ENCODE measurements around the gene ZNF83. TPM values are rescaled to one million over a fixed set of nuclear protein-coding genes. Genes with fewer than 3 reads are reported as not detected.
"Not testable (repeated sequence)": the region's sequence is repeated elsewhere in the genome, so short reads cannot be mapped to it uniquely, and the experiment has no call there.

ZNF83 gene
- polyA plus RNA-seq, 1 donor from 2014 or later: 13.9 TPM

DNA sequence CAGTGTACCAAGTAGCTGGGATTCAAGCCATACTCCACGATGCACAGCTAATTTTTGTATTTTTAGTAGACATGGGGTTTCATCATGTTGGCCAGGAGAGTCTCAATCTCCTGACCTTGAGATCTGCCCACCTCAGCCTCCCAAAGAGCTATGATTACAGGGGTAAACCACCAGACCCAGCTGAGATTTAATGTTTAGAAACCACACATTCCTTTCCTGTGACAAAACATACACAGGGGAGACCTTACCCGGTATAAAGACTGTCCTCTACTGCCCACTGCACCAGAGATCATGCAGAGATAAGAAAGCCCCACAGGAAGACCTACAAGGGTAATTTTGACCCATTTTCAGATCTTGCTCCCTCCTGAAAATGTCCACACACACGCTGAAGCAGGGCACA lies 22.8 kb upstream of the ZNF83 start:
- Mint-ChIP-seq H3K27ac (no peak overlapping the region), H3K9me3 (peaks cover 2 to 18% (median 7%) of the 10 kb centered on the region in 3 donors), H3K4me3 (no peak overlapping the region), H3K27me3 (no peaks in the 10 kb centered on the region), H3K36me3 (peaks cover 27% of the 10 kb centered on the region), H3K4me1 (no peaks in the 10 kb centered on the region)

DNA sequence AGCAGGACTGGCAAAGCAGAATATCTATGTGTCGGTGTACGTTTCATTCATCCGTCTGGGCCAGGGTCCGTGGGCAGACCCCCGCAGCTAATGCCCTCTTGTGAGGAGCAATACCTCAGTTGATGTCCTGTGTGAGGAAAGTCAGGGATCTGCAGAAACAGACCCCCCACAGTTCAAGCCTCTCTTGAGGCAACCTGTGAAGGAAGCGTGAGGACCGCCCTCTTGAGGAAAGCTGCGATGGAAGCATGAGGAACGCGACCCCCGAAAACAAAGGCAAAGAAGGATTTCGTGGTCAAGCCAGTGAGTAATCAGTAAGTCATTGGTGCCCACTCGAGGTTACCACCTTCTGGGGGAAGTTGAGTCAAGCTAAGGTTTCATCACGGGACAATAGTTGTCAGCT lies 20.9 kb upstream of the ZNF83 start:
- peaks cover 5 to 18% (median 10%) of the 10 kb centered on the region in 3 donors for H3K9me3 Mint-ChIP-seq
- no peak overlapping the region for H3K4me3 Mint-ChIP-seq
- peaks cover 38% of the 10 kb centered on the region for H3K36me3 Mint-ChIP-seq
- H3K27me3 Mint-ChIP-seq: no peaks in the 10 kb centered on the region
- H3K4me1 Mint-ChIP-seq: no peaks in the 10 kb centered on the region
- no peak overlapping the region for H3K27ac Mint-ChIP-seq

DNA sequence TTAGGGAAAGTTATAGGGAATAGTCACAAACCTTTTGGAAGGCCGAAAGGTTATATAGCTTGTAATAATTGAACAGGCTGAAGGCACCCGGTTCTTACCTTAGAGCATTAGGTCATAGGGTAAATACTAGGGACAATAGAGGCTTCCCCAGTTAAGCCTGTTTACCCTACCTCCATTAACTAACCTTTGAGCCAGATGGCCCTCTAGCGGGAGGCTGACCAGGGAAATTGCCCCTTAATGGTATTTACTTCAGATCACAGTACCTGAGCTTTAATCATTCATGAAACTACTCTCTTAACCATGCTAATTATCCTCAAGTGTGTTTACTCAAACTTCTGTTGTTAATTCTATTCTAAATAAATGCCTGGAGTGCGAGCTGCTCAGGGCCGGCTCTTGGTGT lies 20.4 kb upstream of the ZNF83 start:
- no peaks in the 10 kb centered on the region for H3K27me3 Mint-ChIP-seq
- no peaks in the 10 kb centered on the region for H3K4me1 Mint-ChIP-seq
- no peak overlapping the region for H3K27ac Mint-ChIP-seq
- peaks cover 39% of the 10 kb centered on the region for H3K36me3 Mint-ChIP-seq
- peaks cover 5 to 23% (median 11%) of the 10 kb centered on the region in 3 donors for H3K9me3 Mint-ChIP-seq
- no peak overlapping the region for H3K4me3 Mint-ChIP-seq

DNA sequence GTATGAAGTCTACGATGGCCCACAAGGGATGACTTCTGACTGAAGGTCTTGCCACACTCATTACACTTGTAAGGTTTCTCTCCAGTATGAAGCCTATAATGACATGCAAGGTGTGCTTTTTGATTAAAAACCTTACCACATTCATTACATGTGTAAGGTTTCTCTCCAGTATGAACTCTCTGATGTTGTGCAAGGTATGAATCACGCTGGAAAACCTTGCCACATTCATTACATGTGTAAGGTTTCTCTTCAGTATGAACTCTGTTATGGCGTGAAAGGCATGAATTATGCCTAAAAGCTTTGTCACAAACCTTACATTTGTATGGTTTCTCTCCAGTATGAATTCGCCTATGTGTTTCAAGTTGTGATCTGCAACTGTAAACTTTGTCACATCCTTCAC lies 15.0 kb upstream of the ZNF83 start:
- no peak overlapping the region for H3K27ac Mint-ChIP-seq
- H3K9me3 Mint-ChIP-seq: peaks cover 16 to 45% (median 29%) of the 10 kb centered on the region in 3 donors
- peaks cover 31% of the 10 kb centered on the region for H3K36me3 Mint-ChIP-seq

DNA sequence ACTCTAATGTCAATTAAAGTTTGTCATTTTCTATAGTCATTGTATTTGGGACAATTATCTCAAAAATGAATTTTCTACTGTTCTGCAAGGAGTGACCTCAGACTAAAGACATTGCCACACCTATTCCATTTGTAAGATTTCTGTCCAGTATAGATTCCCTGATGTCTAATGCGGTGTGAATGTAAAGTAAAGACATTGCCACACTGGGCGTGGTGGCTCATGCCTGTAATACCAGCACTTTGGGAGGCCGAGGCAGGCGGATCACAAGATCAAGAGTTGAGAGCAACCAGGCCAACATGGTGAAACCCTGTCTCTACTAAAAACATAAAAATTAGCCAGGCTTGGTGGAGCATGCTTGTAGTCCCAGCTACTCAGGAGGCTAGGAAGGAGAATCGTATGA lies 13.8 kb upstream of the ZNF83 start:
- Mint-ChIP-seq H3K9me3 (peaks cover 19 to 52% (median 37%) of the 10 kb centered on the region in 3 donors), H3K4me3 (no peak overlapping the region), H3K27me3 (no peaks in the 10 kb centered on the region), H3K4me1 (peaks cover 0 to 1% (median 0%) of the 10 kb centered on the region in 3 donors), H3K36me3 (peaks cover 33% of the 10 kb centered on the region), H3K27ac (no peak overlapping the region)

More for the DNA sequence above, 15.0 kb upstream of the ZNF83 start:
- Mint-ChIP-seq H3K4me1 (peaks cover 0 to 1% (median 0%) of the 10 kb centered on the region in 3 donors), H3K4me3 (no peak overlapping the region), H3K27me3 (no peaks in the 10 kb centered on the region)

DNA sequence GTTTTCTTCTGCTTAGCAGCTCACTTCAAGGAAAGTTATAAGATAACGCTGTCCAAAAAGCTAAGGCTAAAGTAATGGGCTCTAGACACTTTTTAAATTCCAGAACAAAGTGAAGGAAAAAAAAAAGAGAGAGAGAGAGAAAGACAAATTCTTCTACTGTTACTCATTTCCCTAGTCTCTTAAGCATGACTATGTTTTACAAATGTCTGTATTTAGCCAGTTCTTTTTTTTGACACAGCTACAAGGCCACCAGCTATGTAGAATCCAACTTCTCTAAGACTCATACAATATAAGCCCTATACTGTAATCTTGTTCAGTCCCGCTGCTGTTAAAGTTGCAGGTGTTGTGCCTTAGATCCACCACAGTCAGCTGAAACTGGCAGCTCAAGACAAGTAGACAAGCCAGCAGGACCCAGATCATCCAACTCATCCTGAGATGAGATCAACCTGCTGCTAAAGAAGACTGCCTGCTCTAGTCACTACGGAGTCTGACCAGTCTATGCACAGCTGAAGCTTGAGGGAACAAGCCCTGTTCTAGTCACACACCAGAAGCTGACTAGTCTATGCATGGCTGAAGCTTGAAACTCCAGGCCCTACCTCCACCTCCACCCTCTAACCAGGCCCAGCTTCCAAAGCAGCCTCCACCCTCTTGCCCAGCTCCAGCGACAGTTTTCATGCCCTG lies 10.3 kb upstream of the ZNF83 start:
- no peaks in the 10 kb centered on the region for H3K27me3 Mint-ChIP-seq
- H3K27ac Mint-ChIP-seq: no peak overlapping the region
- peaks cover 0 to 1% (median 0%) of the 10 kb centered on the region in 3 donors for H3K4me1 Mint-ChIP-seq
- peak overlapping the region in 1 of 4 donors; percentile 70 for H3K4me3 Mint-ChIP-seq
- H3K9me3 Mint-ChIP-seq: peaks cover 13 to 57% (median 40%) of the 10 kb centered on the region in 3 donors
- peaks cover 26% of the 10 kb centered on the region for H3K36me3 Mint-ChIP-seq

DNA sequence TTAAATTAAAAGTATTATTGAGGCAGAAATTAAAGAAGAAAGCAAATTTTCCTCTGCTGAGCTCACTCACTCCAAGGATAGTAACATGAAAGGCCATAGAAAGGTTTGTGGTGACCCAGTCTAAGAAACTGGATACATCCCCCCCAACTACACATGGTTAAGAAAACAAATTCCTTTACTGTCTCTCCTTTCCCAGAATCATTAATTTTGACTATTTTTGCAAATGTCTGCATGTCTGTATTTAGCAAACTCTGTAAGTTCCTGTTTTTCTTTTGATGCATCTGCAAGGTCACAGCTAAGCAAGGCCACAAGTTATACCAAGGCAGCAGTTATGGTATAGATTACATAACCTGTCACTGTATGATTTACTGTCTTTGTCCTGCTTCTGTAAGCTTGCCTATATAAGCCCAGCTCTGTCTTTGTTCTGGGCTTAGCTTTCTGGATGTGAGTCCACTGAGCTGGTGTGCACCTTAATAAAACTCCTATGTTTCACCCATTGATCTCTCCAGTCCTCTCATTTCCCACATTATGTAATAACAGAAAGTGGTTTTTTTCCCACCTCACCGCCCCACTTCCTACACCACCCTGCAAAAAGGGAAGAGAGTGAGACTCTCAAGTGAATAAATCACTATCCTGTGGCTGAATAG lies 8.5 kb upstream of the ZNF83 start:
- H3K27me3 Mint-ChIP-seq: no peaks in the 10 kb centered on the region
- no peak overlapping the region for H3K27ac Mint-ChIP-seq
- H3K9me3 Mint-ChIP-seq: peaks cover 4 to 43% (median 32%) of the 10 kb centered on the region in 3 donors
- no peak overlapping the region for H3K4me3 Mint-ChIP-seq
- H3K36me3 Mint-ChIP-seq: peaks cover 13% of the 10 kb centered on the region
- H3K4me1 Mint-ChIP-seq: no peaks in the 10 kb centered on the region

DNA sequence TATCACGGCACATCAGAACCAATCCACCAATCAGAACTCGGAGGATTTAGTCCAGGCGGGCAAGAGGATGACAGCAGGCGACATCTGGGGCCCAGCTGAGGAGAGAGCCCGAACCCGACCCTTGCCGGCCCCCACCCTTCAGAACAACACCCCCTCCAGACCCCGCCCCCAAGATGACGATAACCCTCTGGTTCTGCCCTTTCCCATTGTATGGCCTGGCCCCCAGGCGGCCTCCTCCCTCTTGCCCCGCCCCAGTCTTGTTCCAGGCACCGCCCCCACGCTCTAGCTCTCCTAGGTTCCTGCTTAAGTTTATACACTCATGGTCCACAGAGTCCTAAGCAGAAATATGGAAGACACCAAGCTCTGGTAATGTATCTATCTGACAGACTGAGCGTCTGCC lies 2.8 kb upstream of the ZNF83 start:
- peaks cover 9 to 16% (median 11%) of the 10 kb centered on the region in 3 donors for H3K4me1 Mint-ChIP-seq
- peak overlapping the region in 2 of 4 donors; percentile 5 to 72 for H3K4me3 Mint-ChIP-seq
- H3K9me3 Mint-ChIP-seq: peaks cover 0 to 23% (median 9%) of the 10 kb centered on the region in 3 donors
- peaks cover 5% of the 10 kb centered on the region for H3K36me3 Mint-ChIP-seq
- peak overlapping the region in 1 of 3 donors; percentile 87 for H3K27ac Mint-ChIP-seq
- H3K27me3 Mint-ChIP-seq: no peaks in the 10 kb centered on the region

DNA sequence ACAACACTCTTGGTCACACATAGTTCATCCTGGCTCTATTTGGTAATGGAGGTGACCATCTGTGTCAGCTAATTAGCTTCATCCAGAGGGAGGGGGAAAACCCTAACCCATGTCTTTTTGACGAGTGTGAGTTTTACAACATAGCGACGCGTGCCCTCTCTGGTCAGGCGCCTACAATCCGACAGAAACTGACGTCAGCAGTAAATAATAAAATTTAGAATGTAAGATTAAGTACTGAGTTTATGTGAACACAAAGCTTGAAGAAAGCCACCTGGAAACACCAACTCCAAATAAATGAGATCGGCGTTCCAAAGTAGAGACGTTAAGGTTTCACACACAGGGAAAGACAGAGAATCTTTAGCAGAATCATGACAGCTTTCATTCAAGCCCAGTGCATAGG lies 1.8 kb upstream of the ZNF83 start:
- H3K4me1 Mint-ChIP-seq: peaks cover 9 to 16% (median 11%) of the 10 kb centered on the region in 3 donors
- H3K27me3 Mint-ChIP-seq: no peaks in the 10 kb centered on the region
- H3K9me3 Mint-ChIP-seq: peaks cover 0 to 23% (median 9%) of the 10 kb centered on the region in 3 donors
- peak overlapping the region in 1 of 4 donors; percentile 98 for H3K4me3 Mint-ChIP-seq
- peaks cover 5% of the 10 kb centered on the region for H3K36me3 Mint-ChIP-seq
- peak overlapping the region in 1 of 3 donors; percentile 64 for H3K27ac Mint-ChIP-seq

DNA sequence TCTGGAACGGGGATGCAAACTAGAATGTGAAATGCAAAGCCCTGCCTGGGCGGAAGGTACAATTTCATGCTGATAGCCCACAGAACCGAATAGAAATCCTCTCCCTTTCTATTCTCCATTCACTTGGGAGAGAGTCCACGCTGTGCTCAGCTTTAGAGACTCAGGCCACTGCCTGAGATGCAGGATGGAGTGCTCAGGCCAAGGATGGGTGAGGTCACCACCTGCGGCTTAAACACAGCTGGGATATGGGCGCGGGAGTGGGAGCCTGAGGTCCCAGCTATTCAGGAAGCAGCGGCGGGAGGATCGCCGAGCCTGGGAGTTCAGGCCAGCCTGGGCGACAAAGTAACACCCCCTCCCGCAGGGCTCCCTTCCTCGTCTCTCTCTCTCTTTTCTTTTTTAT lies 446 bp upstream of the ZNF83 start:
- H3K27me3 Mint-ChIP-seq: no peaks in the 10 kb centered on the region
- peak overlapping the region; percentile 63 to 98 (median 94) for H3K27ac Mint-ChIP-seq
- H3K4me1 Mint-ChIP-seq: peaks cover 9 to 16% (median 11%) of the 10 kb centered on the region in 3 donors
- peak overlapping the region; percentile 98 to 99 (median 98) for H3K4me3 Mint-ChIP-seq
- H3K9me3 Mint-ChIP-seq: peaks cover 0 to 16% (median 7%) of the 10 kb centered on the region in 3 donors
- peaks cover 2% of the 10 kb centered on the region for H3K36me3 Mint-ChIP-seq

DNA sequence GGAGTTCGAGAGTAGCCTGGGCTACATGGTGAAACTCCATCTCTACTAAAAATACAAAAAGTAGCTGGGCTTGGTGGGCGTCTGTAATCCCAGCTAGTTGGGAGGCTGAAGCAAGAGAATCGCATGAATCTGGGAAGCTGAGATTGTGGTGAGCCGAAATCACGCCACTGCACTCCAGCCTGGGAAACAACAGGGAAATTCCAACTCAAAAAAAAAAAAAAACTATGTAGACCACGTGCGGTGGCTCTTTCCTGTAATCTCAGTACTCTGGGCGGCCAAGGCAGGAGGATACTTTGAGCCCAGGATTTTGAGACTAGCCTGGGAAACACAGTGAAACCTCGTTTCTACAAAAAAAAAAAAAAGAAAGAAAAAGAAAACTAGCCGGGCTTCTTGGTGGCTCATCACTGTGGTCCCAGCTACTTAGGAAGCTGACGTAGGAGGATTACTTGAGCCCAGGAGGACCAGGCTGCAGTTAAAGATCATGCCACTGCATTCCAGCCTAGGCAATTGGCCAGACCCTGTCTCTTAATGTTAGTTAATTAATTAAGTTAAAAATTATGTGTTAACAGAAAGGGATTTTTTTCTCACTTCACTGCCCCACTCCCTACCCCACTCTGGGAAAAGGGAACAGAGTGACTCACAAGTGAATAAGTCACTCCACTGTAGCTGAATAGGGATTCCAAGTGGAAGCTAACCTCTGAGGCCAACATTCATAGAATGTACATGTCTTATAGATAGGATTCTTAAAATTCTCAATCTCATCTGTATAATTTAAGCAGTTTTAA lies 2.2 kb downstream of the ZNF83 start:
- Mint-ChIP-seq H3K4me3 (peak overlapping the region in 2 of 4 donors; percentile 98 to 99), H3K27ac (peak overlapping the region in 1 of 3 donors; percentile 52), H3K9me3 (peaks cover 0 to 18% (median 9%) of the 10 kb centered on the region in 3 donors), H3K36me3 (peaks cover 5% of the 10 kb centered on the region), H3K4me1 (peaks cover 11 to 16% (median 11%) of the 10 kb centered on the region in 3 donors), H3K27me3 (no peaks in the 10 kb centered on the region)

DNA sequence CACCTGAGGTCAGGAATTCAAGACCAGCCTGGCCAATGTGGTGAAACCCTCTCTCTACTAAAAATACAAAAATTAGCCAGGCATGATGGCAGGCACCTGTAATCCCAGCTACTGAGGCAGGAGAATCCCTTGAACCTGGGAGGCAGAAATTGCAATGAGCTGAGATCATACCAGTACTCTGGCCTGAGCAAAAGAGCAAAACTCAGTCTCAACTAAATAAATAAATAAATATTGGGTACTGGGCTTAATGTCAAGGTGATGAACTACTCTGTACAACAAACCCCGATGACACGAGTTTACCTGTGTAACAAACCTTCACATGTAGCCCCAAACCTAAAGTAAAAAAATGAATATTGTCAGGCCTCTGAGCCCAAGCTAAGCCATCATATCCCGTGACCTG lies 10.7 kb downstream of the ZNF83 start:
- not testable (repeated sequence) for H3K27me3 Mint-ChIP-seq, H3K27ac Mint-ChIP-seq, H3K4me3 Mint-ChIP-seq, H3K4me1 Mint-ChIP-seq
- Mint-ChIP-seq H3K36me3 (peaks cover 25% of the 10 kb centered on the region), H3K9me3 (peaks cover 0 to 17% (median 7%) of the 10 kb centered on the region in 3 donors)

DNA sequence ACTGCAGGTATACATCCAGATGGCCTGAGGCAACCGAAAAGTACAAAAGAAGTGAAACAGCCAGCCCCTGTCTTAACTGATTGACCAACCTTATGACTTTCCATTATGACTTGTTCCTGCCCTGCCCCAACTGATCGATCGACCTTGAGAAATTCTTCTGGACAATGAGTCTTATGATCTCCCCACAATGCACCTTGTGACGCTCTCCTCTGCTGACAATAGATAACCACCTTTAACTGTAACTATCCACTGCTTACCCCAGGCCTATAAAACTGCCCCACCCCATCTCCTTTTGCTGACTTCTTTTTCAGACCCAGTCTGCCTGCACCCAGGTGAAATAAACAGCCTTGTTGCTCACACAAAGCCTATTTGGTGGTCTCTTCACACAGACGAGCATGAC lies 11.2 kb downstream of the ZNF83 start:
- no peak overlapping the region for H3K4me3 Mint-ChIP-seq
- peaks cover 0 to 3% (median 3%) of the 10 kb centered on the region in 3 donors for H3K4me1 Mint-ChIP-seq
- H3K27ac Mint-ChIP-seq: no peak overlapping the region
- peaks cover 0 to 17% (median 6%) of the 10 kb centered on the region in 3 donors for H3K9me3 Mint-ChIP-seq
- no peaks in the 10 kb centered on the region for H3K27me3 Mint-ChIP-seq
- peaks cover 30% of the 10 kb centered on the region for H3K36me3 Mint-ChIP-seq

DNA sequence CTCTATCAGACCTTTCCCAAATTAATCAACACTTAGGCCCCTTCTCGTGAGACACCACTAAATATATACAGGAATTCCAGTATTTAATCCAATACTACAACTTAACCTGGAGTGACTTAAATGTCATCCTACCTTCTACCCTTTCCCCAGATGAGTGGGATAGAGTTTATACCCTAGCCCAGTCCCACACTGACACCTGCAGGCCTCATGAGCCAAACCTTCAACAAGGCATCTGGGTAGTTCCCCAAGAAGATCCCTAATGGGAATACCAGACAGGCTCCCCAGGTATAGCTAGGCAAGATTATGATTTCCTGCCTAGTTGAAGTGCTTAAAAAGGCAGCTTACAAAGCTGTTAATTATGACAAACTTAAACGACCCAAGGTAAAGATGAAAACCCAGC lies 15.9 kb downstream of the ZNF83 start:
- H3K27me3 Mint-ChIP-seq: no peaks in the 10 kb centered on the region
- no peak overlapping the region for H3K4me3 Mint-ChIP-seq
- H3K27ac Mint-ChIP-seq: no peak overlapping the region
- H3K36me3 Mint-ChIP-seq: peaks cover 25% of the 10 kb centered on the region
- H3K9me3 Mint-ChIP-seq: peaks cover under 1 to 7% (median 6%) of the 10 kb centered on the region in 3 donors
- peaks cover 4 to 10% (median 5%) of the 10 kb centered on the region in 3 donors for H3K4me1 Mint-ChIP-seq

DNA sequence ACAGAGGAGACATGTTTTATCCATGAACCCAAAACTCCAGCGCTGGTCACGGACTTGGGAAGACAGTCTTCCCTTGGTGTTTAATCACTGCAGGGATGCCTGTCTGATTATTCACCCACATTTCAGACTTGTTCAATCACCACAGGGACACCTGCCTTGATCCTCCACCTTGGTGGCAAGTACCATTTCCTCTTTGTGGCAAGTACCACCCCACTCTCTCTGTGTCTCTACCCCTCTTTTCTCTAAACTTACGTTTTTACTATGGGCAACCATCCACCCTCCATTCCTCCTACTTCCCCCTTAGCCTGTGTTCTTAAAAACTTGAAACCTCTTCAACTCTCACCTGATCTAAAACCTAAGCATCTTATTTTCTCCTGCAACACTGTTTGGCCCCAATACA lies 16.8 kb downstream of the ZNF83 start:
- H3K4me1 Mint-ChIP-seq: peaks cover 6 to 10% (median 7%) of the 10 kb centered on the region in 3 donors
- peaks cover 3 to 14% (median 11%) of the 10 kb centered on the region in 3 donors for H3K9me3 Mint-ChIP-seq
- H3K27ac Mint-ChIP-seq: no peak overlapping the region
- H3K4me3 Mint-ChIP-seq: peak overlapping the region in 1 of 4 donors; percentile 25
- no peaks in the 10 kb centered on the region for H3K27me3 Mint-ChIP-seq
- peaks cover 30% of the 10 kb centered on the region for H3K36me3 Mint-ChIP-seq

Data from IgD-negative memory B cell (primary cell).